ENCODE measurements around the gene B2M. TPM values are rescaled to one million over a fixed set of nuclear protein-coding genes. Genes with fewer than 3 reads are reported as not detected.

The B2M gene
- total RNA-seq = 1,000 to 10,000 TPM; 7,848 to 8,493 TPM

DNA sequence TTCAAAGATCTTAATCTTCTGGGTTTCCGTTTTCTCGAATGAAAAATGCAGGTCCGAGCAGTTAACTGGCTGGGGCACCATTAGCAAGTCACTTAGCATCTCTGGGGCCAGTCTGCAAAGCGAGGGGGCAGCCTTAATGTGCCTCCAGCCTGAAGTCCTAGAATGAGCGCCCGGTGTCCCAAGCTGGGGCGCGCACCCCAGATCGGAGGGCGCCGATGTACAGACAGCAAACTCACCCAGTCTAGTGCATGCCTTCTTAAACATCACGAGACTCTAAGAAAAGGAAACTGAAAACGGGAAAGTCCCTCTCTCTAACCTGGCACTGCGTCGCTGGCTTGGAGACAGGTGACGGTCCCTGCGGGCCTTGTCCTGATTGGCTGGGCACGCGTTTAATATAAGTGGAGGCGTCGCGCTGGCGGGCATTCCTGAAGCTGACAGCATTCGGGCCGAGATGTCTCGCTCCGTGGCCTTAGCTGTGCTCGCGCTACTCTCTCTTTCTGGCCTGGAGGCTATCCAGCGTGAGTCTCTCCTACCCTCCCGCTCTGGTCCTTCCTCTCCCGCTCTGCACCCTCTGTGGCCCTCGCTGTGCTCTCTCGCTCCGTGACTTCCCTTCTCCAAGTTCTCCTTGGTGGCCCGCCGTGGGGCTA lies at the start of gene B2M, which contains the start of gene PATL2:
TSS of gene B2M (plus strand) at position 422 of the 647 bp plus-strand sequence. CDS start at position 452, 30 bp downstream.
TSS of gene PATL2 (minus strand) at position 228 of the 647 bp plus-strand sequence. CDS start 34,833 bp downstream, outside the sequence.
- H3K27me3 Mint-ChIP-seq = no peaks in the 10 kb centered on the region
- H3K27ac Mint-ChIP-seq = peak within 1 kb of the TSS; percentile 100
- DNase-seq (peak; percentile 96), ATAC-seq (ENCODE audit: low read depth) (peak; percentile 77)
- H3K9me3 Mint-ChIP-seq = no peaks in the 10 kb centered on the region
- peaks cover 64% of the 10 kb centered on the region for H3K36me3 Mint-ChIP-seq
- H3K4me1 Mint-ChIP-seq = peaks cover 34% of the 10 kb centered on the region
- POLR2A ChIA-PET = interaction anchor here (0.9 to 24.8 kb wide), 17 partner anchors 10 to 174 kb away, joined by 3 to 1864 read pairs (median 7); partner anchors contain the start of genes EIF3J, SPG11 and TRIM69
- peak within 1 kb of the TSS; percentile 92 for H3K4me3 Mint-ChIP-seq

- Mint-ChIP-seq H3K36me3 (peaks cover 16% of the 10 kb centered on the region), H3K27ac (peak overlapping the region; percentile 46), H3K9me3 (no peaks in the 10 kb centered on the region), H3K27me3 (no peaks in the 10 kb centered on the region), H3K4me1 (peaks cover 38% of the 10 kb centered on the region), H3K4me3 (peak overlapping the region; percentile 94)
- DNase-seq (no peak), ATAC-seq (ENCODE audit: low read depth) (no peak)
- POLR2A ChIA-PET = interaction anchor here (0.5 to 17.5 kb wide), 5 partner anchors 21 to 235 kb away, joined by 5 to 1234 read pairs (median 88); partner anchors contain the start of genes B2M, PATL2 and TRIM69
These were observed 49.7 kb upstream of the B2M start for GRCh38 chr15:44661576-44661975.

GRCh38 chr15:44662478-44663409 lies 48.6 kb upstream of the B2M start:
- Mint-ChIP-seq H3K4me1 (peaks cover 45% of the 10 kb centered on the region), H3K27me3 (no peaks in the 10 kb centered on the region), H3K36me3 (peaks cover 12% of the 10 kb centered on the region), H3K4me3 (peak overlapping the region; percentile 94), H3K27ac (peak overlapping the region; percentile 98), H3K9me3 (no peaks in the 10 kb centered on the region)
- ATAC-seq (ENCODE audit: low read depth) (peak; percentile 64), DNase-seq (peak; percentile 85)
- POLR2A ChIA-PET = interaction anchor here (0.6 to 17.5 kb wide), 21 partner anchors 14 to 841 kb away, joined by 3 to 1234 read pairs (median 6); partner anchors contain the start of genes B2M, EIF3J, PATL2 and TRIM69

- POLR2A ChIA-PET = interaction anchor here (1.0 to 17.5 kb wide), 17 partner anchors 13 to 237 kb away, joined by 3 to 1234 read pairs (median 7); partner anchors contain the start of genes B2M, PATL2 and TRIM69
- DNase-seq (peak; percentile 94), ATAC-seq (ENCODE audit: low read depth) (peak; percentile 83)
- Mint-ChIP-seq H3K27ac (peak within 1 kb of the TSS; percentile 98), H3K27me3 (no peaks in the 10 kb centered on the region), H3K4me1 (peaks cover 50% of the 10 kb centered on the region), H3K9me3 (no peaks in the 10 kb centered on the region), H3K4me3 (peak within 1 kb of the TSS; percentile 94), H3K36me3 (peaks cover 12% of the 10 kb centered on the region)
These were observed 47.7 kb upstream of the B2M start, which contains the start of gene SPG11 for GRCh38 chr15:44663410-44664308. Gene SPG11 (minus strand): TSS chr15:44663662. CDS start chr15:44663647, 15 bp downstream.

- no peak for ATAC-seq (ENCODE audit: low read depth)
- Mint-ChIP-seq H3K4me1 (peaks cover 56% of the 10 kb centered on the region), H3K9me3 (no peaks in the 10 kb centered on the region), H3K36me3 (peaks cover 1% of the 10 kb centered on the region), H3K27me3 (no peaks in the 10 kb centered on the region), H3K4me3 (peak overlapping the region; percentile 79), H3K27ac (peak overlapping the region; percentile 98)
- POLR2A ChIA-PET = interaction anchor here (0.7 to 17.5 kb wide), 6 partner anchors 10 to 65 kb away, joined by 3 to 1234 read pairs (median 119); partner anchors contain the start of genes B2M, PATL2 and TRIM69
- no peak for DNase-seq
These were observed 44.9 kb upstream of the B2M start for GRCh38 chr15:44666210-44667038.

- DNase-seq (no peak), ATAC-seq (ENCODE audit: low read depth) (no peak)
- POLR2A ChIA-PET = interaction anchor here (0.7 to 17.5 kb wide), 6 partner anchors 9 to 65 kb away, joined by 3 to 1234 read pairs (median 119); partner anchors contain the start of genes B2M, PATL2 and TRIM69
- Mint-ChIP-seq H3K27me3 (no peaks in the 10 kb centered on the region), H3K4me3 (peak overlapping the region; percentile 79), H3K36me3 (peaks cover under 1% of the 10 kb centered on the region), H3K9me3 (no peaks in the 10 kb centered on the region), H3K27ac (peak overlapping the region; percentile 98), H3K4me1 (peaks cover 57% of the 10 kb centered on the region)
These were observed 44.3 kb upstream of the B2M start for GRCh38 chr15:44667039-44667360.

GRCh38 chr15:44668921-44669320 lies 42.4 kb upstream of the B2M start:
- H3K27ac Mint-ChIP-seq = peak overlapping the region; percentile 67
- peaks cover 58% of the 10 kb centered on the region for H3K4me1 Mint-ChIP-seq
- ATAC-seq (ENCODE audit: low read depth) (peak; percentile 20), DNase-seq (no peak)
- H3K36me3 Mint-ChIP-seq = peaks cover 6% of the 10 kb centered on the region
- no peaks in the 10 kb centered on the region for H3K9me3 Mint-ChIP-seq
- no peak overlapping the region for H3K4me3 Mint-ChIP-seq
- H3K27me3 Mint-ChIP-seq = no peaks in the 10 kb centered on the region
- POLR2A ChIA-PET = interaction anchor here (1.5 to 17.5 kb wide), 4 partner anchors 9 to 63 kb away, joined by 9 to 1234 read pairs (median 318); partner anchors contain the start of genes B2M, PATL2 and TRIM69

GRCh38 chr15:44670087-44670950 lies 41.0 kb upstream of the B2M start:
- ATAC-seq (ENCODE audit: low read depth) (no peak), DNase-seq (no peak)
- Mint-ChIP-seq H3K4me1 (peaks cover 54% of the 10 kb centered on the region), H3K36me3 (peaks cover 6% of the 10 kb centered on the region), H3K9me3 (no peaks in the 10 kb centered on the region), H3K4me3 (no peak overlapping the region), H3K27me3 (no peaks in the 10 kb centered on the region), H3K27ac (peak overlapping the region; percentile 9)
- POLR2A ChIA-PET = interaction anchor here (0.9 to 17.5 kb wide), 5 partner anchors 8 to 61 kb away, joined by 3 to 1234 read pairs (median 15); partner anchors contain the start of genes B2M, PATL2 and TRIM69

GRCh38 chr15:44673639-44674038 lies 37.7 kb upstream of the B2M start:
- H3K4me3 Mint-ChIP-seq = no peak overlapping the region
- peaks cover 58% of the 10 kb centered on the region for H3K4me1 Mint-ChIP-seq
- DNase-seq (no peak), ATAC-seq (ENCODE audit: low read depth) (no peak)
- POLR2A ChIA-PET = interaction anchor here (1.0 to 17.5 kb wide), 6 partner anchors 9 to 55 kb away, joined by 3 to 1234 read pairs (median 11); partner anchors contain the start of genes B2M, PATL2 and SPG11
- no peak overlapping the region for H3K27ac Mint-ChIP-seq
- no peaks in the 10 kb centered on the region for H3K9me3 Mint-ChIP-seq
- H3K36me3 Mint-ChIP-seq = peaks cover 10% of the 10 kb centered on the region
- no peaks in the 10 kb centered on the region for H3K27me3 Mint-ChIP-seq

GRCh38 chr15:44675911-44676310 lies 35.4 kb upstream of the B2M start:
- Mint-ChIP-seq H3K36me3 (peaks cover 18% of the 10 kb centered on the region), H3K9me3 (no peaks in the 10 kb centered on the region), H3K27me3 (no peaks in the 10 kb centered on the region), H3K4me1 (peaks cover 61% of the 10 kb centered on the region), H3K27ac (peak overlapping the region; percentile 85), H3K4me3 (peak overlapping the region; percentile 73)
- POLR2A ChIA-PET = interaction anchor here (2.9 to 17.5 kb wide), 5 partner anchors 11 to 53 kb away, joined by 17 to 1234 read pairs (median 150); partner anchors contain the start of genes B2M, PATL2 and SPG11
- DNase-seq (no peak), ATAC-seq (ENCODE audit: low read depth) (peak; percentile 12)

All from activated naive CD8-positive, alpha-beta T cell treated with anti-CD3 and anti-CD28 coated beads, Interleukin-2, amount 10 ng/mL, durations not matched to agents 7 days and 5 days (primary cell).